ENCODE results near the gene TRIM9.

DNA sequence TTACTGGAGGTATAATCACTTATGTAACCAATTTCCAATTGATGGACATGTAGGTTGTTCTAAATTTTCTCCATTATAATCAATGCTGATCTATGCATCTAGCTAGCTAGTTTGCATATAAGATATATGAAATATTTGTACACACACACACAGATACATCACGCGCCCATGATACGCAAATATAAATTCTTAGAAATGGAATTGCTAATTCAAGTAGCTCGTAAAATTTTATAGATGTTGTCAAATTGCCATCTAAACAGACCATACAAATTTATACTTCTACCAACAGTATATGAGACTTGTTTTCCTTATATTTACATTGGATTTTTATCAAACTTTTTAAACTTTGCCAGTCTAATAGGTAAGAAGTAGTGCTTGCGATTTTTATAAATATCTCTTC lies 29.1 kb upstream of the TRIM9 start:
- TF ChIP-seq, protein P1, sequence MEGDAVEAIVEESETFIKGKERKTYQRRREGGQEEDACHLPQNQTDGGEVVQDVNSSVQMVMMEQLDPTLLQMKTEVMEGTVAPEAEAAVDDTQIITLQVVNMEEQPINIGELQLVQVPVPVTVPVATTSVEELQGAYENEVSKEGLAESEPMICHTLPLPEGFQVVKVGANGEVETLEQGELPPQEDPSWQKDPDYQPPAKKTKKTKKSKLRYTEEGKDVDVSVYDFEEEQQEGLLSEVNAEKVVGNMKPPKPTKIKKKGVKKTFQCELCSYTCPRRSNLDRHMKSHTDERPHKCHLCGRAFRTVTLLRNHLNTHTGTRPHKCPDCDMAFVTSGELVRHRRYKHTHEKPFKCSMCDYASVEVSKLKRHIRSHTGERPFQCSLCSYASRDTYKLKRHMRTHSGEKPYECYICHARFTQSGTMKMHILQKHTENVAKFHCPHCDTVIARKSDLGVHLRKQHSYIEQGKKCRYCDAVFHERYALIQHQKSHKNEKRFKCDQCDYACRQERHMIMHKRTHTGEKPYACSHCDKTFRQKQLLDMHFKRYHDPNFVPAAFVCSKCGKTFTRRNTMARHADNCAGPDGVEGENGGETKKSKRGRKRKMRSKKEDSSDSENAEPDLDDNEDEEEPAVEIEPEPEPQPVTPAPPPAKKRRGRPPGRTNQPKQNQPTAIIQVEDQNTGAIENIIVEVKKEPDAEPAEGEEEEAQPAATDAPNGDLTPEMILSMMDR (conservative IDR thresholded peaks at IDR 0.05; ENCODE audit: low read depth, low read length): no peak
- TF ChIP-seq POLR2A (IDR thresholded peaks at IDR 0.05; ENCODE audit: low read depth, low read length): no peak
- TF ChIP-seq MXI1 (IDR thresholded peaks at IDR 0.05; ENCODE audit: borderline replicate concordance, low read depth, low read length): no peak
- no peak for TF ChIP-seq CEBPB (IDR thresholded peaks at IDR 0.05; ENCODE audit: low read depth, low read length)

All from IMR-90 (cell line).